ENCODE results near the gene COIL. TPM values are rescaled to one million over a fixed set of nuclear protein-coding genes. Genes with fewer than 3 reads are reported as not detected.
A peak's percentile ranks its signal among the peaks of the same experiment; 100 is the strongest.

Gene COIL
- total and polyA plus RNA-seq, 2 of the 13 experiments (the other 11 are each of a cell fraction or from before 2014, with no cell fraction given): 8.1 to 29.4 TPM

GRCh38 chr17:56960596-56961538 is at the start of gene COIL (continued):
- TF ChIP-seq ZMYM3 (CRISPR knock-in tag; IDR thresholded peaks at IDR 0.05) (peak; percentile 77), ZNF33A (CRISPR knock-in tag; IDR thresholded peaks at IDR 0.05; ENCODE audit: borderline replicate concordance) (peak; percentile 82; the same call in 1 of the 2 replicates), ZNF574 (CRISPR knock-in tag; IDR thresholded peaks at IDR 0.05) (peak; percentile 99), ATF1 (CRISPR knock-in tag; IDR thresholded peaks at IDR 0.05) (no peak), ZFYVE20 (CRISPR knock-in tag; IDR thresholded peaks at IDR 0.05; ENCODE audit: borderline replicate concordance, low read depth) (no peak), IRX3 (CRISPR knock-in tag; IDR thresholded peaks at IDR 0.05; ENCODE audit: borderline replicate concordance, low read depth) (peak; percentile 78; the same call in 1 of the 2 replicates), IRF2 (CRISPR knock-in tag; IDR thresholded peaks at IDR 0.05) (peak; percentile 84), KLF15 (CRISPR knock-in tag; IDR thresholded peaks at IDR 0.05; ENCODE audit: borderline replicate concordance) (0 out of 2 replicates have a peak, but pooled peaks have one; percentile 49), ZNF34 (CRISPR knock-in tag; IDR thresholded peaks at IDR 0.05; ENCODE audit: borderline replicate concordance) (peak; percentile 18; the same call in 1 of the 2 replicates), NCOA2 (CRISPR knock-in tag; IDR thresholded peaks at IDR 0.05) (peak; percentile 67), SOX5 (CRISPR knock-in tag; IDR thresholded peaks at IDR 0.05; ENCODE audit: borderline replicate concordance) (peak; percentile 62; the same call in 1 of the 2 replicates), ZNF33B (CRISPR knock-in tag; IDR thresholded peaks at IDR 0.05) (peak; percentile 94), MXD4 (CRISPR knock-in tag; IDR thresholded peaks at IDR 0.05) (peak; percentile 92), ZNF614 (CRISPR knock-in tag; IDR thresholded peaks at IDR 0.05; ENCODE audit: borderline replicate concordance) (peak; percentile 95; the same call in 1 of the 2 replicates), TAF15 (IDR thresholded peaks at IDR 0.05; ENCODE audit: low read depth, low read length, poor library complexity, severe bottlenecking) (peak; percentile 48), ZSCAN30 (CRISPR knock-in tag; IDR thresholded peaks at IDR 0.05) (peak; percentile 93; the same call in 1 of the 2 replicates), ARHGAP35 (CRISPR knock-in tag; IDR thresholded peaks at IDR 0.05; ENCODE audit: borderline replicate concordance) (peak; percentile 91), ZNF883 (CRISPR knock-in tag; IDR thresholded peaks at IDR 0.05; ENCODE audit: not compliant biosample characterization) (peak; percentile 88), RAD21 (CRISPR knock-in tag; IDR thresholded peaks at IDR 0.05) (peak; percentile 86), MAFG (CRISPR knock-in tag; IDR thresholded peaks at IDR 0.05) (no peak), BHLHE40 (IDR thresholded peaks at IDR 0.05; ENCODE audit: low read length) (peak; percentile 73), POLR2A (IDR thresholded peaks at IDR 0.05; ENCODE audit: insufficient read depth in 1 of 2, low read depth in 2 of 2, low read length in 2 of 2) (peak; percentile 78 to 94), KDM1A (CRISPR knock-in tag; IDR thresholded peaks at IDR 0.05) (no peak; the same call in 1 of the 2 replicates), PTBP1 (IDR thresholded peaks at IDR 0.05; ENCODE audit: low read depth, low read length, poor library complexity, severe bottlenecking) (no peak)
- TF ChIP-seq, protein P1, sequence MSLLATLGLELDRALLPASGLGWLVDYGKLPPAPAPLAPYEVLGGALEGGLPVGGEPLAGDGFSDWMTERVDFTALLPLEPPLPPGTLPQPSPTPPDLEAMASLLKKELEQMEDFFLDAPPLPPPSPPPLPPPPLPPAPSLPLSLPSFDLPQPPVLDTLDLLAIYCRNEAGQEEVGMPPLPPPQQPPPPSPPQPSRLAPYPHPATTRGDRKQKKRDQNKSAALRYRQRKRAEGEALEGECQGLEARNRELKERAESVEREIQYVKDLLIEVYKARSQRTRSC (CRISPR knock-in tag; IDR thresholded peaks at IDR 0.05; ENCODE audit: low read depth): no peak
